ENCODE data around the gene TNNI3.

GRCh38 chr19:55178781-55179599 is 21.5 kb upstream of the TNNI3 start:
- no peak for TF ChIP-seq EZH2 (IDR thresholded peaks at IDR 0.05; ENCODE audit: borderline replicate concordance, low read length)
- TF ChIP-seq CTCF (conservative IDR thresholded peaks at IDR 0.05 in 1 of 2, IDR thresholded peaks at IDR 0.05 in 1 of 2; ENCODE audit: extremely low read depth in 1 of 2, insufficient read depth in 1 of 2, low read depth in 1 of 2, low read length in 2 of 2): no peak

All from mammary epithelial cell (primary cell).